Cardiac muscle cell (in vitro differentiated cells and primary cell): Measurements from ENCODE around the gene ABCG8. TPM values are rescaled to one million over a fixed set of nuclear protein-coding genes. Genes with fewer than 3 reads are reported as not detected.

Experiments
- DNase-seq, 2 donors: peaks; one replicate each; pipeline versions ENCODE4 v3.0.0 to v3.0.0-alpha.2; 2010 to 2017; ENCODE audit warnings: low read depth in 1 of 2, low spot score in 1 of 2
- H3K27ac ChIP-seq: fragments of 200-600 bp; sonication (generic); 2 replicates; pipeline ENCODE4 v1.5.1; 2016
- H3K27me3 ChIP-seq: fragments of 200-600 bp; sonication (generic); 2 replicates; pipeline ENCODE4 v1.6.0; 2016; ENCODE audit warnings: control low read depth
- H3K36me3 ChIP-seq: fragments of 200-600 bp; sonication (generic); 2 replicates; pipeline ENCODE4 v1.5.1; 2016; ENCODE audit warnings: control low read depth
- H3K4me1 ChIP-seq: fragments of 200-600 bp; sonication (generic); 2 replicates; pipeline ENCODE4 v1.8.1; 2017; ENCODE audit warnings: low read depth, mild to moderate bottlenecking, mixed run types
- H3K4me3 ChIP-seq: fragments of 200-600 bp; sonication (generic); 2 replicates; pipeline ENCODE4 v1.5.1; 2016; ENCODE audit warnings: mild to moderate bottlenecking
- H3K9me3 ChIP-seq: fragments of 200-600 bp; sonication (generic); 2 replicates; pipeline ENCODE4 v1.5.1; 2017; ENCODE audit warnings: low read depth, mild to moderate bottlenecking, control low read depth
- CTCF ChIP-seq: IDR thresholded peaks from 2 replicates; pipeline ENCODE4 v1.5.1; 2012; ENCODE audit warnings: low read depth, mild to moderate bottlenecking, low read length
- polyA plus RNA-seq: library from polyadenylated mRNA; unstranded; fragments of >200 nt; fragmentation: Nextera tagmentation; extraction: Ambion mirVana; gene quantifications from 2 replicates; pipeline ENCODE4 v1.2.1, GENCODE V29; 2016
- total RNA-seq: library from RNA; depleted of rRNA; stranded (reverse); fragments of >200 nt; gene quantifications from 2 replicates; pipeline ENCODE4 v1.2.3, GENCODE V29; 2016

ABCG8 gene
- total RNA-seq = 0.04 TPM in 1 of 2 replicates, not detected in the other
- polyA plus RNA-seq = 0.04 TPM in 1 of 2 replicates, not detected in the other

DNA sequence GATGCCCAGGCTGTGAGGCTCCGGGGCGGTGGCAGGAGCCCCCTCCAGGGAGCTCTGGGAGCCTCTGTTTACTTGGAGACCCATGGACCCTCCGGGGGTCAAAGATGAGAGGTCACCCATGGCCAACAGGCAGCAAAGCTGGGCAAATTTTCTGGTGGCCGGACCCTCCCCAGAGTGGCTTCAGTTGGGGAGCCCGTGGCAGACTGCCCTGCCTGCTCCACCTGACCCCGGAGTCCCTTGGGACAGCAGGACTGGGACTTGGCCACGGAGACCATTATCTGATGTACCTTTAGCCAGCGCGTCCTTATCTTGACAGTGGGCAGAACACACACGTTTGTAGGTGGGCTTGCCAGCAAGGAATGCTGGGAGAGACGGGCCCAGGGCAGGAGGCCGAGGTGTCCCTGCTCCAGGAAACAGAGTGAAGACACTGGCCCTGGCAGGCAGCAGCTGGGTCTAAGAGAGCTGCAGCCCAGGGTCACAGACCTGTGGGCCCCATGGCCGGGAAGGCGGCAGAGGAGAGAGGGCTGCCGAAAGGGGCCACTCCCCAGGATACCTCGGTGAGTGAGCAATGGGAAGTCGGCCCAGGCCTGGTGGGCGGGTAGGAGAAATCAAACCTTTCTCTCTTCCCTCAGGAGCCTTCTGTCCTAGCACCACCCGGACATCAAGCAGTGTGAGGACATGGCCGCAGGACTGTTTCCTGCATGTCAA lies at the start of gene ABCG8, which contains the start of gene ABCG5:
Gene ABCG8 (plus strand): TSS at position 412 of the 708 bp plus-strand sequence. CDS start 83 bp downstream, at position 495.
Gene ABCG5 (minus strand): TSS at position 280 of the 708 bp plus-strand sequence. CDS start 160 bp downstream, at position 120.
- no peaks in the 10 kb centered on the region for H3K36me3 ChIP-seq
- no peaks in the 10 kb centered on the region for H3K4me1 ChIP-seq
- H3K4me3 ChIP-seq = no peak within 1 kb of the TSS
- H3K9me3 ChIP-seq = no peaks in the 10 kb centered on the region
- no peak within 1 kb of the TSS for H3K27ac ChIP-seq
- no peak for TF ChIP-seq CTCF
- no peaks in the 10 kb centered on the region for H3K27me3 ChIP-seq
- no peak for DNase-seq

DNA sequence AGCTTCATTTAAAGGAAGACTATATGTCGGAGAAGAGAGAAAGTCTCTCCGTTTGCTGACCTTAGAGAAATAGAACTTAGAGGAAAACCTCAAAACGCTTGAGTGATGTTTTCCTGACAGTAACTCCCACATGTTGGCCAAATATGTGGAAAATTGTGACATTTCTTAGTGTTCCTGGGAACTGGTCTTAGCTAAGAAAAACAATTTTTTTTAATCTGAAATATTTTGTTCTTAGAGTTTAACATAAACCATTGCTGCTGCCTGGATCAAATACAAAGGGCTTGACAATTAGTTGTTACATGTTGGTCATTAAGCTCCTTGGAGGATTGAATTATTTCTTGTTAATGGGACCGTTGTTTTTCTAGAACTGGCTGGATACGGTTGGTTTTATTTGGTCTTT lies 48.6 kb upstream of the ABCG8 start:
- Histone ChIP-seq H3K36me3 (peaks cover 19% of the 10 kb centered on the region), H3K27ac (no peak overlapping the region), H3K27me3 (no peaks in the 10 kb centered on the region), H3K4me1 (no peaks in the 10 kb centered on the region), H3K4me3 (no peak overlapping the region), H3K9me3 (no peaks in the 10 kb centered on the region)
- DNase-seq = peak in 1 of 2 donors; percentile 43
- TF ChIP-seq CTCF = no peak

- TF ChIP-seq CTCF = no peak
These were observed 47.6 kb upstream of the ABCG8 start for GRCh38 chr2:43791035-43791765.

GRCh38 chr2:43792653-43793052 lies 46.1 kb upstream of the ABCG8 start:
- DNase-seq = no peak
- H3K27me3 ChIP-seq = no peaks in the 10 kb centered on the region
- peaks cover 22% of the 10 kb centered on the region for H3K36me3 ChIP-seq
- no peaks in the 10 kb centered on the region for H3K9me3 ChIP-seq
- no peak for TF ChIP-seq CTCF
- H3K4me1 ChIP-seq = no peaks in the 10 kb centered on the region
- no peak overlapping the region for H3K4me3 ChIP-seq
- no peak overlapping the region for H3K27ac ChIP-seq

More at GRCh38 chr2:43791035-43791765, 47.6 kb upstream of the ABCG8 start:
- Histone ChIP-seq H3K4me3 (no peak overlapping the region), H3K27me3 (no peaks in the 10 kb centered on the region), H3K9me3 (no peaks in the 10 kb centered on the region), H3K27ac (no peak overlapping the region), H3K4me1 (no peaks in the 10 kb centered on the region), H3K36me3 (peaks cover 22% of the 10 kb centered on the region)
- no peak for DNase-seq

GRCh38 chr2:43794956-43795355 lies 43.8 kb upstream of the ABCG8 start:
- H3K4me1 ChIP-seq = no peaks in the 10 kb centered on the region
- no peak overlapping the region for H3K27ac ChIP-seq
- H3K27me3 ChIP-seq = no peaks in the 10 kb centered on the region
- DNase-seq = no peak
- peaks cover 17% of the 10 kb centered on the region for H3K36me3 ChIP-seq
- no peak for TF ChIP-seq CTCF
- H3K4me3 ChIP-seq = no peak overlapping the region
- H3K9me3 ChIP-seq = no peaks in the 10 kb centered on the region
